ENCODE data around the gene TSC22D4.
A peak's percentile ranks its signal among the peaks of the same experiment; 100 is the strongest.
"Not testable (repeated sequence)": the region's sequence is repeated elsewhere in the genome, so short reads cannot be mapped to it uniquely, and the experiment has no call there.

The TSC22D4 gene

GRCh38 chr7:100446040-100446439, 33.0 kb downstream of the TSC22D4 start:
- Histone ChIP-seq H3K9me3 (ENCODE audit: control insufficient read depth in 2 of 2, low read length in 2 of 2) (no peaks in the 10 kb centered on the region), H3K27me3 (ENCODE audit: control insufficient read depth in 2 of 2, insufficient read depth in 2 of 2, low read length in 2 of 2) (no peaks in the 10 kb centered on the region), H3K4me1 (ENCODE audit: control insufficient read depth in 2 of 2, insufficient read depth in 2 of 2, low read length in 2 of 2) (peaks cover 11% of the 10 kb centered on the region in 2 donors), H3K36me3 (ENCODE audit: control insufficient read depth in 2 of 2, insufficient read depth in 2 of 2, low read length in 2 of 2) (no peaks in the 10 kb centered on the region), H3K4me3 (ENCODE audit: low read length in 2 of 2) (no peak overlapping the region), H3K9ac (ENCODE audit: low read depth in 1 of 2, low read length in 2 of 2) (no peak overlapping the region), H3K27ac (ENCODE audit: low read depth in 2 of 2, low read length in 2 of 2) (no peak overlapping the region)

DNA sequence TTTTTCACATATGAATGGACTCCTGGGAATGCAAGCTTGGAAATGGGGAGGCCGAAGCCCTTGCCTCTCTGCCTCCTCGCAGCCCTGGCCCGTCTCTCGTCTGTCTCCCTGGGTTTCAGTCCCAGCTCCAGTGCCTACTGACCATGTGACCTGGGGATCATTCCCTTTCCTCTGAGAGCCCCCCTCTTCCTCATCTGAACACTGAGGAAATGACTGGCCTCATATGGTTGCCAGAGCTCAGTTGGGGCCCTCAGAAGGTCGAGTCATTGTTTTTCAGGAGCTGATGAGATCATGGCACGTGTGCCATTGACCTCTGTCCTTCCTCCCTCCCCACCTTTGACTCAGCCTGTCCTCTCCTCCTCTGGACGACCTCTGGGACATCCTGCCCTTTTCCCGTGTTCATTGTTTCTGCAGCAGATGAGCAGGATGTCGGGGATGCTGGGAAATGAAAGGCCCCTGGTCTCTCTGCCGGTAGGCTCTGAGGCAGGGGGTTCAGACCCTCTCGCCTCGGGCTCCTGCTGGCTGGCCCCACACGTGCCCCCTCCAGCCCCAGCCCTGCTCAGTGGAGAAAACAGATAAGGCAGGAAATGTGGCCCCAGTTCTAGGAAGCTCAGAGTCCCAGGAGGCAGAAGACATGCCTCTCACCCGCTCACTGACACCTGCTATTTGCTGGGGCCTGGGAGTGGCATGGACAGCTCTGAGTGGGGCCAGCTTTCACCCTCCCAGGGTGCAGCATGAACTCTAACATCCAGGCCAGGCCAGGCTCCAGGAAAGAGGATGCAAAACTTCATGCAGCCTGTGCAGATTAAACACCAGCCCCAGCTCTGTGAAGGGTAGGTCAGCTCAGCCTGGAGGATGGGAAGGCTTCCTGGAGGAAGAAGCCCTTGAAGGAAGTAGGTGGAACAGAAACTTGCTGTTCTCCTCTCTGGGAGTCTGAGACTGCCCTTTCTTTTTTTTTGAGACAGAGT, 34.4 kb downstream of the TSC22D4 start:
- Histone ChIP-seq H3K4me3 (ENCODE audit: low read length in 2 of 2) (no peak overlapping the region), H3K27ac (ENCODE audit: low read depth in 2 of 2, low read length in 2 of 2) (peak overlapping the region; percentile 44 to 56), H3K9me3 (ENCODE audit: control insufficient read depth in 2 of 2, low read length in 2 of 2) (no peaks in the 10 kb centered on the region), H3K9ac (ENCODE audit: low read depth in 1 of 2, low read length in 2 of 2) (no peak overlapping the region), H3K27me3 (ENCODE audit: control insufficient read depth in 2 of 2, insufficient read depth in 2 of 2, low read length in 2 of 2) (no peaks in the 10 kb centered on the region), H3K4me1 (ENCODE audit: control insufficient read depth in 2 of 2, insufficient read depth in 2 of 2, low read length in 2 of 2) (peaks cover 5 to 6% of the 10 kb centered on the region in 2 donors), H3K36me3 (ENCODE audit: control insufficient read depth in 2 of 2, insufficient read depth in 2 of 2, low read length in 2 of 2) (no peaks in the 10 kb centered on the region)

DNA sequence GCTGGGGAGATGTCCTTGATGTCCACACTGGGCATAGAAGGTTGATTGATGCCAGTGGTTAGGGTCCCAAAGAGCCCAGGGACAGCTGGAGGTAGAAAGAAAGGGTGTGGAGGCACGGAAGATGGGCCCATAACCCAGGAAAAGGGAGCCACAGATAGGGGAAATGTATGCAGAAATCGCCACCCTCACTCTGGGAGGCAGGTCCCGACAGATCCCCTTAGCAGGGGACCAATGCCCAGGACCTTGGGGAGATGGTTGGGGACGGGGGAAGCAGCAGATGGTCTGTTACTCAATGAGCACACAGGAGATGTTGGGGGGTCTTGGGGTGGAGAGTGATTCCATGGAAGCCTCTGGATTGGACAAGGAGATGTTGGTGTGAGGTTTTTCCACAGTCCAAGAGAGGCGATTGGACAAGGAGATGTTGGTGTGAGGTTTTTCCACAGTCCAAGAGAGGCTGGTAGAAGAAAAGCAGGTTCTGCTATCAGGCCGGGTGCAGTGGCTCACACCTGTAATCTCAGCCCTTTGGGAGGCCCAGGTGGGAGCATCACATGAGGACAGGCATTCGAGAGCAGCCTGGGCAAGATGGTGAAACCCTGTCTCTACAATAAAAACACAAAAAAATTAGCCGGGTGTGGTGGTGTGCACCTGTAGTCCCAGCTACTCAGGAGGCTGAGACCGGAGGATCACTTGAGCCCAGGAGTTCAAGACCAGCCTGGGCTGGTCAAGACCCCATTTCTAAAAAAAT, 35.7 kb downstream of the TSC22D4 start:
- H3K4me3 ChIP-seq (ENCODE audit: low read length in 2 of 2) = no peak overlapping the region
- H3K9me3 ChIP-seq (ENCODE audit: control insufficient read depth in 2 of 2, low read length in 2 of 2) = no peaks in the 10 kb centered on the region
- peaks cover 5 to 6% of the 10 kb centered on the region in 2 donors for H3K4me1 ChIP-seq (ENCODE audit: control insufficient read depth in 2 of 2, insufficient read depth in 2 of 2, low read length in 2 of 2)
- H3K27ac ChIP-seq (ENCODE audit: low read depth in 2 of 2, low read length in 2 of 2) = no peak overlapping the region
- no peaks in the 10 kb centered on the region for H3K36me3 ChIP-seq (ENCODE audit: control insufficient read depth in 2 of 2, insufficient read depth in 2 of 2, low read length in 2 of 2)
- H3K27me3 ChIP-seq (ENCODE audit: control insufficient read depth in 2 of 2, insufficient read depth in 2 of 2, low read length in 2 of 2) = no peaks in the 10 kb centered on the region
- no peak overlapping the region for H3K9ac ChIP-seq (ENCODE audit: low read depth in 1 of 2, low read length in 2 of 2)

DNA sequence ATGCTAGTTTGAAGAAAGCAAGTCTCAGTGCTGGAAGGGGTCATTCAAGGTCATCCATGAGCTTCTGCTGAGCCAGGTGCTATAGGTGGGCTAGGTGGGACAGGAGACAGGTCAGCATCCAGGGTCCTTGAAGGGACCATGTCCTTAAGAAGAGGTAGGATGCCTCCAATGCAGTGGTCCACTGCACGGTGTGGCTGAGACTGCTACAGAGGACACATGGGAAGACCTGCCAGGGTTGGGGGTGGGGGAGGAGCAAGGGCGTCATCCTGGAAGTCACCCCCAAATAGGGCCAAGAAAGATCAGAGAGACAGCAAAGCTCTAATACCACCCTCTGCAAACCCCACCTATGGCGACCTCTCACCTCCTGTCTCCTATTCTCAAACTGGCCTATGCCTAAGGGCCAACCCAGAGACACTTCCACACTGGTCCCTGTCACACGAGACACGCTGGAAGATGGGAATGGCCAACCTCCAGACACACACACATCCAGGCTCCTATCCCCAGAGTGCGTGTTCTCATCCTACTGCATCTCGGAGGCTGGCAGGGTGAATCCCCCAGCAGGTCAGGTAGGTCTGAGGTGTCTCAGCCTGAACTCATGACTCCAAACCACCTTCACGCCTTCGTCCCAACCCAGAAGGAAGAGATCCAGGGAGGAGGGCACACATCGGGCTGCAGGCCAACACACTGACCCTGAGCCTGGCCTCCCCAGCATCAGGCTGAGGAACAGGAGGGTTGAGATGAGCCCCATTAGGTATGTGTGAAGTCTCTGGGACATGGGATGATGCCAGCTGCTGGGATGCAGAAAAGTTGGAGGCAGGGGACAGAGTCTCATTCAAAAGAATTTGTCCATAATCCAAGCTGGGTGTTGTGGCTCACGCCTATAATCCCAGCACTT, 37.1 kb downstream of the TSC22D4 start:
- H3K36me3 ChIP-seq (ENCODE audit: control insufficient read depth in 2 of 2, insufficient read depth in 2 of 2, low read length in 2 of 2) = no peaks in the 10 kb centered on the region
- no peak overlapping the region for H3K27ac ChIP-seq (ENCODE audit: low read depth in 2 of 2, low read length in 2 of 2)
- no peak overlapping the region for H3K9ac ChIP-seq (ENCODE audit: low read depth in 1 of 2, low read length in 2 of 2)
- H3K4me1 ChIP-seq (ENCODE audit: control insufficient read depth in 2 of 2, insufficient read depth in 2 of 2, low read length in 2 of 2) = peaks cover 5 to 6% of the 10 kb centered on the region in 2 donors
- H3K4me3 ChIP-seq (ENCODE audit: low read length in 2 of 2) = no peak overlapping the region
- H3K27me3 ChIP-seq (ENCODE audit: control insufficient read depth in 2 of 2, insufficient read depth in 2 of 2, low read length in 2 of 2) = no peaks in the 10 kb centered on the region
- no peaks in the 10 kb centered on the region for H3K9me3 ChIP-seq (ENCODE audit: control insufficient read depth in 2 of 2, low read length in 2 of 2)

DNA sequence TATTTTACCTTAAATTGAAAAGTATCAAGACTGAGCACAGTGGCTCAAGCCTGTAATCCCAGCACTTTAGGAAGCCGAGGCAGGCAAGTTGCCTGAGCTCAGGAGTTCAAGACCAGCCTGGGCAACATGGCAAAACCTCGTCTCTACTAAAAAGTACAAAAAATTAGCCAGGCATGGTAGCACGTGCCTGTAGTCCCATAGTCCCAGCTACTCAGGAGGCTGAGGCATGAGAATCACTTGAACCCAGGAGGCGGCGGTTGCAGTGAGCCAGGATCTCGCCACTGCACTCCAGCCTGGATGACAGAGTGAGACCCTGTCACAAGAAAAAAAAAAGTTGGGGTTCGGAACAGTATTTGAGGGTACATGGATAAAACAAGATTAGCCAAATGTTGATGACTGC, 39.8 kb downstream of the TSC22D4 start:
- not testable (repeated sequence) for H3K4me3 ChIP-seq (ENCODE audit: low read length in 2 of 2); H3K27ac ChIP-seq (ENCODE audit: low read depth in 2 of 2, low read length in 2 of 2); H3K9me3 ChIP-seq (ENCODE audit: control insufficient read depth in 2 of 2, low read length in 2 of 2)

DNA sequence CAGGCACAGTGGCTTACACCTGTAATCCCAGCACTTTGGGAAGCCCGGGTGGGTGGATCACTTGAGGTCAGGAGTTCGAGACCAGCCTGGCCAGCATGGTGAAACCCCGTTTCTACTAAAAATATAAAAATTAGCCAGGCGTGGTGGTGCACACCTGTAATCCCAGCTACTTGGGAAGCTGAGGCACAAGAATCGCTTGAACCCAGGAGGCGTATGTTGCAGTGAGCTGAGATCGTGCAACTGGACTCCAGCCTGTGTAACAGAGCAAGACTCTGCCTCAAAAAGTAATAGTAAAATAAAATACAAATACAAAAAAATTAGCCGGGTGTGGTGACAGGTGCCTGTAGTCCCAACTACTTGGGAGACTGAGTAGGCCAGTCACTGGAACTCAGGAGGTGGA, 40.3 kb downstream of the TSC22D4 start:
- not testable (repeated sequence) for H3K4me3 ChIP-seq (ENCODE audit: low read length in 2 of 2); H3K27me3 ChIP-seq (ENCODE audit: control insufficient read depth in 2 of 2, insufficient read depth in 2 of 2, low read length in 2 of 2); H3K27ac ChIP-seq (ENCODE audit: low read depth in 2 of 2, low read length in 2 of 2); H3K9ac ChIP-seq (ENCODE audit: low read depth in 1 of 2, low read length in 2 of 2); H3K9me3 ChIP-seq (ENCODE audit: control insufficient read depth in 2 of 2, low read length in 2 of 2); H3K36me3 ChIP-seq (ENCODE audit: control insufficient read depth in 2 of 2, insufficient read depth in 2 of 2, low read length in 2 of 2)
- peaks cover 11 to 12% of the 10 kb centered on the region in 2 donors for H3K4me1 ChIP-seq (ENCODE audit: control insufficient read depth in 2 of 2, insufficient read depth in 2 of 2, low read length in 2 of 2)

More for the DNA sequence above, 39.8 kb downstream of the TSC22D4 start:
- H3K4me1 ChIP-seq (ENCODE audit: control insufficient read depth in 2 of 2, insufficient read depth in 2 of 2, low read length in 2 of 2) = peaks cover 12% of the 10 kb centered on the region in 2 donors
- H3K9ac ChIP-seq (ENCODE audit: low read depth in 1 of 2, low read length in 2 of 2); H3K27me3 ChIP-seq (ENCODE audit: control insufficient read depth in 2 of 2, insufficient read depth in 2 of 2, low read length in 2 of 2); H3K36me3 ChIP-seq (ENCODE audit: control insufficient read depth in 2 of 2, insufficient read depth in 2 of 2, low read length in 2 of 2): not testable (repeated sequence)

DNA sequence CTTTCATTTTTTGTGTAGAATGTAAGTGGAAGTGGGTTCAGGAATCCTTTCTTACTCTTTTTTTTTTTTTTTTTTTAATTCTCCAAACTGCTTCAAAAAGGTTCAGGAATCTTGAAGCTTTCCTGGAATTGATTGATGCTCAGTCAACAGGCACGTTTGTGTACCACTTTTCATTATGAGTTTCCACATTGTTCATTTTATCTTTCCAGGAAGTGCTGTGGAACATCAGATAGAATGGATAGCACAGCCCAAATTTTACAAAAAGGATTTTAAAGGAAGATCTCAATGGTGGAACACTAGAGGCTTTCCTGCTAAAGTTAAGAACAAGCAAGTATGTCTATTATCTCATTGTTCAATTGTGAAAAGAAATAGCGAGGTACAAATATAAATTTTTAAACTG, 40.8 kb downstream of the TSC22D4 start:
- H3K36me3 ChIP-seq (ENCODE audit: control insufficient read depth in 2 of 2, insufficient read depth in 2 of 2, low read length in 2 of 2) = peaks cover 14% of the 10 kb centered on the region in 2 donors
- peaks cover 11 to 12% of the 10 kb centered on the region in 2 donors for H3K4me1 ChIP-seq (ENCODE audit: control insufficient read depth in 2 of 2, insufficient read depth in 2 of 2, low read length in 2 of 2)
- H3K27me3 ChIP-seq (ENCODE audit: control insufficient read depth in 2 of 2, insufficient read depth in 2 of 2, low read length in 2 of 2) = no peaks in the 10 kb centered on the region
- no peaks in the 10 kb centered on the region for H3K9me3 ChIP-seq (ENCODE audit: control insufficient read depth in 2 of 2, low read length in 2 of 2)
- no peak overlapping the region for H3K27ac ChIP-seq (ENCODE audit: low read depth in 2 of 2, low read length in 2 of 2)
- no peak overlapping the region for H3K9ac ChIP-seq (ENCODE audit: low read depth in 1 of 2, low read length in 2 of 2)
- H3K4me3 ChIP-seq (ENCODE audit: low read length in 2 of 2) = no peak overlapping the region

- Histone ChIP-seq H3K27ac (ENCODE audit: low read depth in 2 of 2, low read length in 2 of 2) (peak overlapping the region; percentile 97 to 98), H3K27me3 (ENCODE audit: control insufficient read depth in 2 of 2, insufficient read depth in 2 of 2, low read length in 2 of 2) (no peaks in the 10 kb centered on the region), H3K4me1 (ENCODE audit: control insufficient read depth in 2 of 2, insufficient read depth in 2 of 2, low read length in 2 of 2) (peaks cover 11 to 13% of the 10 kb centered on the region in 2 donors), H3K9me3 (ENCODE audit: control insufficient read depth in 2 of 2, low read length in 2 of 2) (no peaks in the 10 kb centered on the region), H3K9ac (ENCODE audit: low read depth in 1 of 2, low read length in 2 of 2) (no peak overlapping the region), H3K4me3 (ENCODE audit: low read length in 2 of 2) (peak overlapping the region in 1 of 2 donors; percentile 13), H3K36me3 (ENCODE audit: control insufficient read depth in 2 of 2, insufficient read depth in 2 of 2, low read length in 2 of 2) (peaks cover 20 to 22% of the 10 kb centered on the region in 2 donors)
Observed at GRCh38 chr7:100437150-100438100, 41.6 kb downstream of the TSC22D4 start.

All from mucosa of rectum (tissue), 2 donors.